NCI-H510A treated with DMSO at 0.1 percent for 48 hours (cell line): ENCODE measurements around the gene NR1D1.

Experiments
- DNase-seq: peaks from one replicate; lab custom pipeline; 2025; lab: John Stamatoyannopoulos, UW

Gene NR1D1

GRCh38 chr17:40097087-40097486, 3.3 kb downstream of the NR1D1 start:
- no peak for DNase-seq

DNA sequence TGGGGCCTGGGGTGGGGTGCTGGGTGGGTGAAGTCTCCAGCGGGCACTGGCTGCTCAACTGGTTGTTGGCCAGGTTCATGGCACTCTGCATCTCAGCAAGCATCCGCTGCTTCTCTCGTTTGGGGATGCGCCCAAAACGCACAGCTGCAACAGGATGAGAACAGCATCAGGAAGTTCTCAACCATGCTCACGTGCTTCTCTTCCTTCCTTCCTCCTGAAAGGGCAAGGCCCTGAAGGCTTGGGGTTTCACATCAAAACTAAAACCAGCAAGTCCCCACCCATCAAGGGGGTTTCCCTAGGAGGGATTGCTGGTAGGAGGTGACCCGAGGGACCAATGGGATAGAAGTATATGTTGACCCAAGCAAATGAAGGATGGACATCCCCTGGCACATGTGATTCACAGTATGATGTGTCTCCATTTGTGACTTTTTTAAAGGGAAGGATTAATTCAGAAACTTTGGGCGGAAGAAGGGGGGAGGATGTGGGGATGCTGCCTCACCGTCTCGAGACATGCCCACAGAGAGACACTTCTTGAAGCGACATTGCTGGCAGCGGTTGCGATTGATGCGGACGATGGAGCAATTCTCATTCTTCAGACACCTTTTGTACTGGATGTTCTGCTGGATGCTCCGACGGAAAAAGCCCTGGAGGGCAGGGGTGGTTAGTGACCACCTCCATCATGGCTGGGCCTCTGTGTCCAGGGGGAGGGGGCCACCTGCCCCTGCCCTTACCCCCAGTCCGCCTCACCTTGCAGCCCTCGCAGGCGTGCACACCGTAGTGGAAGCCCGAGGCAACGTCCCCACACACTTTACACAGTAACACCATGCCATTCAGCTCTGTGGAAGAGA, 4.2 kb downstream of the NR1D1 start:
- DNase-seq: no peak

GRCh38 chr17:40095351-40095943, 4.9 kb downstream of the NR1D1 start:
- no peak for DNase-seq

GRCh38 chr17:40094874-40095273, 5.5 kb downstream of the NR1D1 start:
- DNase-seq: no peak

DNA sequence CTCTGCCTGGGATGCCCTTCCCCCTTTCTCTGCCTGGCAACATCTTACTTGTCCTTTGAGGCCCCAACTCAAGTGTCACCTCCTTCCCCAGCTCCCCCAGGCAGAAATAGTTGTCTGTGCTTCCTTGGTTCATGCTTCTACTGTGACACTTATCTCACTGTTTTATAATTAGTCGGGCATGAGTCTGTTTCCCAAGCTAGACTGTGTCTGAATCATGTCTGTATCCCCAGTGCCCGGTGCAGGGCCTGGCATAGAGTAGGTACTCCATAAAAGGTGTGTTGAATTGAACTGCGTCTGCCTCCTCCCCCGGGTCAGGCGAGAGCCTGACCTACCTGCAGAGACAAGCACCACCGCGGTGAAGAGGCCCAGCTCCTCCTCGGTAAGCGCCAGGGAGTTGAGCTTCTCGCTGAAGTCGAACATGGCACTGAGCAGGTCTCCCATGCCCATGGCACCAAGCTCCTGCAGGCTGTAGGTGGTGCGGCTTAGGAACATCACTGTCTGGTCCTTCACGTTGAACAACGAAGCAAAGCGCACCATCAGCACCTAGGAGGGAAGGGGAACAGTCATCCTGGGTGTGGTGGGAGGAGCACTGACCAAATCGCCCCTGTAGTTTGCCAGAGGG, 6.7 kb downstream of the NR1D1 start:
- no peak for DNase-seq

GRCh38 chr17:40093005-40093579, 7.3 kb downstream of the NR1D1 start:
- DNase-seq: no peak

- DNase-seq: no peak
These were observed 7.8 kb downstream of the NR1D1 start for GRCh38 chr17:40092581-40092980.

- peak; percentile 56 for DNase-seq
These were observed 8.5 kb downstream of the NR1D1 start for GRCh38 chr17:40091691-40092397.

- DNase-seq: no peak
These were observed 9.9 kb downstream of the NR1D1 start for GRCh38 chr17:40090237-40091119.

DNA sequence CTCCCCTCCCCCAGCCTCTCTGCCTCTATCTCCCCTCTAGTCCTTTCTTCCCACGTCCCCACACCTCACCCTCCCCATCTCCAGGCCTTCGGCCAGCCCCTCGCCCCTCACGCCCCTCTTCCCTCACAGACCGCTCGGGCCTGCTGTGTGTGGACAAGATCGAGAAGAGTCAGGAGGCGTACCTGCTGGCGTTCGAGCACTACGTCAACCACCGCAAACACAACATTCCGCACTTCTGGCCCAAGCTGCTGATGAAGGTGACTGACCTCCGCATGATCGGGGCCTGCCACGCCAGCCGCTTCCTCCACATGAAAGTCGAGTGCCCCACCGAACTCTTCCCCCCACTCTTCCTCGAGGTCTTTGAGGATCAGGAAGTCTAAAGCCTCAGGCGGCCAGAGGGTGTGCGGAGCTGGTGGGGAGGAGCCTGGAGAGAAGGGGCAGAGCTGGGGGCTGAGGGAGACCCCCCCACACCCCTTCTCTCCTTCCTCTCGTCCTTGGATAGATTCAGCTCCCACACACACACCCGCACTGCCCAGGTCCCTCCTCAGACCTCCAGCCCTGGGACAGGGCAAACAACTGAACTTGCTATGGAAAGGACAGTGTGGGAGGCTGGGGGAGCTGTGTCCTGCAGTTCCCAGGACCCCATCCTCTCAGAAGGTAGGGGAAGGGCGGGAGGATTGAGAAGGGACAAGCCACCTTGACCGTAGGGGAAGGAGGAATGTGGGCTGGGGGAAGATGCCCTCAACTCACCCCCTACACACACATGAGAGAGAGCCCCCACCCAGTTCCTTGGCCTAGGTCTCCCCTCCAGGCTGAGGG, 11.1 kb downstream of the NR1D1 start:
- no peak for DNase-seq

GRCh38 chr17:40087903-40088718, 12.3 kb downstream of the NR1D1 start:
- DNase-seq: no peak

- DNase-seq: no peak
These were observed 13.2 kb downstream of the NR1D1 start for GRCh38 chr17:40087049-40087794.

GRCh38 chr17:40086150-40087044, 14.0 kb downstream of the NR1D1 start:
- DNase-seq: no peak

DNA sequence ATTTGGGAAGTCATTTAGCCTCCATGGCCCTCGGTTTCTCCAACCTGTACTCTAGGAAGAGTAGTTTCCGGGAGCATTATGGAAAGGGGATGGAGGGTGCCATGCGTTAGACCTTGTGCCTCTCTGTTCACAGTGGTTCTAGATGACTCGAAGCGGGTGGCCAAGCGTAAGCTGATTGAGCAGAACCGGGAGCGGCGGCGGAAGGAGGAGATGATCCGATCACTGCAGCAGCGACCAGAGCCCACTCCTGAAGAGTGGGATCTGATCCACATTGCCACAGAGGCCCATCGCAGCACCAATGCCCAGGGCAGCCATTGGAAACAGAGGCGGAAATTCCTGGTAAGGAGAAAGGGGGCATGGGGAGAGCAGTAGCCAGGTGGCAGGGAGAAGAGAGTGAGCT, 15.9 kb downstream of the NR1D1 start:
- no peak for DNase-seq

GRCh38 chr17:40079545-40079944, 20.8 kb downstream of the NR1D1 start:
- no peak for DNase-seq

DNA sequence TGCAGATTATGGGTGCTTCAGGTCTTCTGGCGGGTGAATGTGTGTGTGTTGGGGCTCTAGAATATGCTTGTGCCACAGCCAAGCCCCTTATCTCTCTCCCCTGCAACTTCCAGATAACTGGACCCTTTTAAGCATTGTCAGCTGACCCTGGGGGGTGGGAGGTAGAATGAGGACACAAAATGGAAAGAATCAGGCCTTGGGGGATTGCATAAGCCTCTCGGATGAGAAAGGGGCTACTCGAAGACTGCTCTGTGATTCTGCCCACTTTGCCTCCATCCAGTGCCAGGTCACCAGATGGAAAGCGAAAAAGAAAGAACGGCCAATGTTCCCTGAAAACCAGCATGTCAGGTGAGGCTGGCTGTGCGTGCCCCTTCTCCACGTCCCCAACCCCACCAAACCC, 23.8 kb downstream of the NR1D1 start:
- no peak for DNase-seq

- DNase-seq: no peak
These were observed 24.4 kb downstream of the NR1D1 start for GRCh38 chr17:40075942-40076498.
